NCI-H345 (cell line): Measurements from ENCODE around the gene MYNN.

Source experiments
- DNase-seq: peaks from one replicate; lab custom pipeline; 2025; lab: John Stamatoyannopoulos, UW

MYNN gene

DNA sequence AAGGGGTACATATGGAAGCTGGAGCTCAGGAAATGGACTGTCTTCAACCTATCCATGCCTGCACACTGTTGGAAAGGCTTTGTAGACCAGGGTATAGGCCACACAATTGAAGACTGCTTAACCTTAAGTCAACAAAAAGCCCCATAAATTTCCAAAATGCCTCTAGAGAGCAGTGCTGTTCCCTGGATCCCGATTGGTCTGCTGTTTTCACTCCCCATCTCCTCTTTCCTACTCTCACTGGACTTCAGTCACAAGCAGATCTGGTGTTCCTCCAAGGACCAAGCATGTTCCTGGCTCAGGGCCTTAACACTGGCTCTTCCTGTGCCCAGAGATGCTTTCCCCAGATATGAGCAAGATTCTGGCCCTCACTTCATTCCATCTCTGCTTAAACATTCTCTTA is 62.3 kb downstream of the MYNN start:
- DNase-seq, result no peak

DNA sequence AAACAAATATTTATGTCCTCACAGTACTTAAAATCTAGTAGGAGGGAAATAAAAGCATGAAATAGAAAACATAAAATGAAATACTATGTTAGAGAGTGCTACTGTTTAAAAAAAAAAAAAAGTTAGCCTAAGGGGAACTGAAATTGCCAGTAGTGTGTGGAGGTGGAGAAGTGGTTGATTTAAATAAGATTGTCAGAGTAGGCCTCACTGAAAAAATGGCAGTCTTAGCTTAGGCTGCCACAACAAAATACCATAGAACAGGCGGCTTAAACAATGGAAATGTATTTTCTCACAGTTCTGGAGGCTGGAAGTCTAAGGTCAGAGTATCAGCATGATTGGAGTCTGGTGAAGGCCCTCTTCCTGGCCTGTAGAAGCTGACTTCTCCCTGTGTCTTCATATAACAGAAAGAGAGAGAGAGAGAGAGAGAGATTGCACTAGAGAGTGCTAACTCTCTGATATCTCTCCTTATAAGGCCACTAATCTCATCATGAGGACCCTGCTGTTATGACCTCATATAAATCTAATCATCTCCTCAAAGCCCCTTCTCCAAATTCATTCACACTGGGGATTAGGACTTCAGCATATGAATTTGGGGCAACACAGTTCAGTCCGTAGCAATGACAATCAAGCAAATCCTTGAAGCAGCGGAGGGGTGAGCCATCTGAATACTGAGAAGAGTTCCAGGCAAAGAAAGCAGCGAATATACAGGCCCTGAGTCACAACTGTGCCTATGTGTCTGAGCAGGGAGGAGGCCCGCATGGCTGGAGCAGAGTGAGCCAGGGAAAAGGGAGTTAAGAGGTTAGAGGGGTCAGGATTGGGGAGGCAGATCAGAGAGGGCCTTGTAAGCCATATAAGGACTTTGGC is 63.1 kb downstream of the MYNN start:
- no peak for DNase-seq

DNA sequence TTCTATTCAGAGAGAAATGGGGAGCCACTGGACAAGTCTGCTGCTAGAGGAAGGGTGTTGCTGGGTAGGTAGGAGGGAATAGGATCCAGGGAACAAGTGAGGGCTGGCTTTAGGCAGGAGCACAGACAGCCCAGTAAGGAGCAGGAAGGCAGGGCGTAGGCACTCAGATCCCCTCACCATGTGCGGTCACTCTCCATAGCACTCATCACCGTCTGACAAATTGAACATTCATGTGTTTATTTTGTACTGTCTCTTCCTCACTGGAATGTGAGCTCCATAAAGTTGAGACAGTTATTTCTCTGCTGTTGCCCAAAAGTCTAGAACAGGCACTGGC is 63.7 kb downstream of the MYNN start:
- no peak for DNase-seq

DNA sequence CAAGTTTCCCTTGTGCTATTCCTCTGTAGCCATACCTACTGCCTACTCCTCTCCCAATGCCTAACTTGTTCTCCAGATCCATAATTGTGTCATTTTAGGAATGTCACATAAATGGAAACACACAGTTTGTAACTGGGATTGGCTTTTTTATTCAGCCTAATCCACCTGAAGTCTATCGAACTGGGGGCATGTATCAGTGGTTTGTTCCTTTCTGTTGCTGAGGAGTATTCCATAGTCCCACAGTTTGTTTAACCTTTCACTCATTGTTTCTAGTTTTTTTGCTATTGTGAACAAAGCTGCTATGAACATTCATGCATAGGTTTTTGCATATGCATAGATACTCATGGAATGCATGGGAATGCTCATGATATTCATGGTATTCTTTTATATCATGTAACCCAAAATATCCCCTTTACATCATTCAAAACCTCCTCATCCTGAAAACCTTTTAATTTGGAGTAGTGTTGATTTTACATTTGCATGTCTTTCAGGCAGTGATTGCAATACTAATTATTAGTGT is 65.4 kb downstream of the MYNN start:
- no peak for DNase-seq
